SK-N-MC (cell line): Measurements from ENCODE around the gene EPSTI1.

ENCODE experiments used
- DNase-seq: peaks from one replicate; pipeline ENCODE4 v3.0.0-alpha.2; 2011; ENCODE audit warnings: low read depth, low spot score
- H3K27ac ChIP-seq: fragments of 200-600 bp; sonication (generic); 2 replicates; pipeline ENCODE4 v1.5.1; 2016; ENCODE audit warnings: mixed run types
- H3K36me3 ChIP-seq: fragments of 200-600 bp; sonication (generic); 2 replicates; pipeline ENCODE4 v1.6.1; 2017; ENCODE audit warnings: antibody characterized with exemption, low read length, mixed read lengths; ENCODE audit not compliant: insufficient read depth
- H3K4me3 ChIP-seq: fragments of 200-600 bp; sonication (generic); 2 replicates; pipeline ENCODE4 v1.5.1; 2016
- H3K9ac ChIP-seq: fragments of 200-600 bp; sonication (generic); 2 replicates; pipeline ENCODE4 v1.8.0; 2017; ENCODE audit warnings: mixed run types, mixed read lengths; ENCODE audit not compliant: insufficient read length
- H3K9me3 ChIP-seq: fragments of 200-600 bp; sonication (generic); 2 replicates; pipeline ENCODE4 v1.6.1; 2017; ENCODE audit warnings: low read depth, mild to moderate bottlenecking, antibody characterized with exemption, low read length, moderate library complexity, mixed read lengths
- EZH2 ChIP-seq: fragments of 200-600 bp; sonication (generic); IDR thresholded peaks from one replicate; pipeline ENCODE4 v1.6.1; 2017; ENCODE audit warnings: antibody characterized with exemption
- FOXP2 ChIP-seq: optimal IDR thresholded peaks from 2 replicates; pipeline ENCODE3; 2011; ENCODE audit warnings: mild to moderate bottlenecking, moderate library complexity; ENCODE audit not compliant: insufficient read depth; ENCODE audit errors: extremely low read length, control extremely low read depth
- POLR2AphosphoS5 ChIP-seq: IDR thresholded peaks from 2 replicates; pipeline ENCODE4 v1.6.1; 2012; ENCODE audit warnings: mild to moderate bottlenecking, low read depth, low read length, borderline replicate concordance

EPSTI1 gene

DNA sequence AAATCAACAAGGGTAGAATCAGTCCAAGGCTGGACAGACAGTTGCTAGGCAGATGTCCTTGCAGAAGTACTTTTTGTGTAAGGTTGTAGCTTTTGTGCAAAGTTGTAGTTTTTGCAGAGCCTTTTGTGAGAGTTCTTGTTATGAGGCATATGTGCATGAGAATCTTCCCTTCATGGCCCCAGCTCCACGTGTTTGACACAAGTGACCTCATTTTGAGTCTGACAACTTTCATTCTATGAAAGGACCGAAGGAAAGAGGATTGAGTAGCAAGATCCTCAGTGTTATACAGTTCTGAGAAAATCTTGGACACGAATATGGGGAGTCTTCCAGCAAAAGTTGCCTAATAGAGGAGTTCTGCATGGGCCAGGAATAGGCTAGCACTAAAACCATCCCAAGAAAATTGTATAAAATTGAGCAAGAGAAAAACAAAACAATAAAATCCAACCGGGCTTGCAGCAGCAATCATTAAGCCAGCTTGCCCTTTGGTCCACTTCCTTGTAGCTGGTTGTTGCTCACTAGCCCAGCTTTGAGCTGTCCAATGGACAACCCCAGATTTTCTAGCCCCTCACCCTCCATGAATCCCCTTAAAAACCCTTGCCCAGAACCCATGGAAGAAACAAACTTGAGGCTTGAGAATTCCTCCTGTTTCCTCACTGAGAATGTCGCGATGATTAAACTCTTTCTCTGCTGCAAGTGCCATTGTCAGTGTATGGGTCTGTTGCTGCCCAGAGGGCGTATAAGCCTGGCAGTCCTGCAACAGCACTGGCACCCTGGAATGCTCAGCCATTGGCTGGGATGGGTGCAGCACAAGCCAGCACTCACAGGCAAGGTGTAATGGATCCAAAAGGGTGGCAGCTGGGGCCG, 6.5 kb downstream of the EPSTI1 start:
- Histone ChIP-seq H3K4me3 (no peak overlapping the region), H3K36me3 (no peaks in the 10 kb centered on the region), H3K9ac (no peak overlapping the region), H3K27ac (no peak overlapping the region), H3K9me3 (no peaks in the 10 kb centered on the region)
- DNase-seq = no peak
- TF ChIP-seq FOXP2 (no peak), POLR2AphosphoS5 (no peak), EZH2 (no peak)

GRCh38 chr13:42984691-42985090, 7.3 kb downstream of the EPSTI1 start:
- no peak for TF ChIP-seq POLR2AphosphoS5
- no peak for TF ChIP-seq FOXP2
- TF ChIP-seq EZH2 = no peak
- DNase-seq = no peak
- no peak overlapping the region for H3K4me3 ChIP-seq
- no peaks in the 10 kb centered on the region for H3K9me3 ChIP-seq
- H3K27ac ChIP-seq = no peak overlapping the region
- no peaks in the 10 kb centered on the region for H3K36me3 ChIP-seq
- H3K9ac ChIP-seq = no peak overlapping the region

GRCh38 chr13:42984026-42984425, 8.0 kb downstream of the EPSTI1 start:
- Histone ChIP-seq H3K9ac (no peak overlapping the region), H3K36me3 (no peaks in the 10 kb centered on the region), H3K4me3 (no peak overlapping the region), H3K9me3 (no peaks in the 10 kb centered on the region), H3K27ac (no peak overlapping the region)
- no peak for TF ChIP-seq FOXP2
- TF ChIP-seq EZH2 = no peak
- TF ChIP-seq POLR2AphosphoS5 = no peak
- no peak for DNase-seq

DNA sequence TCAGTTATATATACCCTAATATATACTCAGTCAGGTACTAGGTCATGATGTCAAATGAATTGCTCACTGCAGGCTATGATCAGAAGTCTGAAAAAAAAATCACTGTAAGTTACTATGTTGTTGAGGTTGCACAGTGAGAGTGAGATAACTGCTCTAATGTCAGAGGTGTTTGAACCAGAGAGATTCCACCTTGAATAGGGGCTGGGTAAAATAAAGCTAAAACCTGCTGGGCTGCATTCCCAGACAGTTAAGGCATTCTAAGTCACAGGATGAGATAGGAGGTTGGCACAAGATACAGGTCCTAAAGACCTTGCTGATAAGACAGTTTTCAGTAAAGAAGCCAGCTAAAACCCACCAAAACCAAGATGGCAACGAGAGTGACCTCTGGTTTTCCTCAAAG, 10.2 kb downstream of the EPSTI1 start:
- Histone ChIP-seq H3K9ac (no peak overlapping the region), H3K4me3 (no peak overlapping the region), H3K36me3 (no peaks in the 10 kb centered on the region), H3K9me3 (no peaks in the 10 kb centered on the region), H3K27ac (no peak overlapping the region)
- TF ChIP-seq FOXP2 (no peak), EZH2 (no peak), POLR2AphosphoS5 (no peak)
- no peak for DNase-seq

DNA sequence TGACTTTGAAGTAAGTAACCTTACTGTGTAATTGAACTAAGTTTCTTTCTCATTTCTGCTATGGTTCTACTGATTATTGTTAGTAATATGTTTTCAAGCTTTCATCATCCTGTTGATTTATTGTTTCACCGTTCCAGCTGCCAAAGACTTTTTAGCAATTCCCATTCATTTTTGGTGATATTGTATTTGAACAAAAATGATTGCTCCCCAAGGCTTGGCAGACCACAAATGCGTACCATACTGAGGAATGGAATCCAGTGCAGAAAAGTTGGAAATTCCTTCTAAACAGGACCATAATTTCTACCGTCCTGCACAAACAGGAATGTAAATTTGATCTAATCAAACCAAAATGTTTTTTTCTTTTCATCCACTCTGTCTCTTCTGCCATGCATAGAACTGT, 10.7 kb downstream of the EPSTI1 start:
- no peak for DNase-seq
- Histone ChIP-seq H3K9ac (no peak overlapping the region), H3K9me3 (no peaks in the 10 kb centered on the region), H3K27ac (no peak overlapping the region; the same call in 1 of the 2 replicates), H3K4me3 (no peak overlapping the region), H3K36me3 (no peaks in the 10 kb centered on the region)
- TF ChIP-seq FOXP2 = no peak
- TF ChIP-seq POLR2AphosphoS5 = no peak
- TF ChIP-seq EZH2 = no peak

DNA sequence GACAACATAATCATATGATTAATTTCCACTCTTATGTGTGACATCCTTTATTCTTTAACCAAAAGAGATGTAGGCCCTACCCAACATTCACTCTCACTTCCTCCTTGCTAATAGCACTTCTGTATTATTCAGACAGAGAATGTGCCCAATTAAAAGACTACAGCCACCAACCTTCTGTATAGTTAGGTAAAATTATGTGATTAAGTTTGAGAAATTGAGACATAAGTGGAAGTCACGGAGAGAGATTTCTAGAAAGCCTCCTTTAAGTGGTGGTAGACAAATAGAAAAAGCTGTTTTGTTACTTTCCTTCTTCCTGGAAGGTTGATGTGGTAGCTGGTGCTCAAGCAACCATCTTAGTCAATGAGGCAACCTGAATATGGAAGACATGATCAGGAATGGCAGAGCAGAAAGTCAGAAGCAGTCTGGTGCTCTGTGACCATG, 14.8 kb downstream of the EPSTI1 start:
- Histone ChIP-seq H3K9me3 (no peaks in the 10 kb centered on the region), H3K36me3 (no peaks in the 10 kb centered on the region), H3K27ac (no peak overlapping the region), H3K4me3 (no peak overlapping the region), H3K9ac (no peak overlapping the region)
- DNase-seq = no peak
- no peak for TF ChIP-seq FOXP2
- TF ChIP-seq EZH2 = no peak
- TF ChIP-seq POLR2AphosphoS5 = no peak

GRCh38 chr13:42976066-42976465, 16.0 kb downstream of the EPSTI1 start:
- no peak for DNase-seq
- Histone ChIP-seq H3K9me3 (no peaks in the 10 kb centered on the region), H3K36me3 (no peaks in the 10 kb centered on the region), H3K4me3 (no peak overlapping the region), H3K27ac (no peak overlapping the region), H3K9ac (no peak overlapping the region)
- TF ChIP-seq EZH2 = no peak
- no peak for TF ChIP-seq POLR2AphosphoS5
- TF ChIP-seq FOXP2 = no peak

DNA sequence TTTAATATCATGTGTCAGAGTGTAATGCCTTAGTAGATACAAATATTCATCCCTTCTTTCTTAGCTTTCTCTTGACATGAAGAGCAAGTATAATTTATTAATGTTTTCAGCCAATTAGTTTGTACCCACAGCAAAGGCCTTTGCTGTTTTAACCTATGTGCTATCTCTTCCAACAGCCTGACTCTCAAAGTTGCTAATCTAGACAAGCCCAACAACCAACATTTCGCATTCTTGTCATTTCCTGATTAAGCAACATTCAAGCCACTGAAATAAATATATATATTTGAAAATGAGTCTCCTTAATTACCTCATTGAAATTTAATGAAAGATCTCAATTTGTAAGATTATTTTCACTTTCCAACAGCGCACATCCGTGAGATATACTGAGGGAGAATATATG, 18.5 kb downstream of the EPSTI1 start:
- no peak for DNase-seq
- no peak overlapping the region for H3K27ac ChIP-seq
- H3K36me3 ChIP-seq = no peaks in the 10 kb centered on the region
- H3K9ac ChIP-seq = no peak overlapping the region
- H3K4me3 ChIP-seq = no peak overlapping the region
- no peaks in the 10 kb centered on the region for H3K9me3 ChIP-seq
- TF ChIP-seq FOXP2 (no peak), EZH2 (no peak), POLR2AphosphoS5 (no peak)
